ENCODE data around the gene LYPD4.
"Not testable (repeated sequence)": the region's sequence is repeated elsewhere in the genome, so short reads cannot be mapped to it uniquely, and the experiment has no call there.

Gene LYPD4

DNA sequence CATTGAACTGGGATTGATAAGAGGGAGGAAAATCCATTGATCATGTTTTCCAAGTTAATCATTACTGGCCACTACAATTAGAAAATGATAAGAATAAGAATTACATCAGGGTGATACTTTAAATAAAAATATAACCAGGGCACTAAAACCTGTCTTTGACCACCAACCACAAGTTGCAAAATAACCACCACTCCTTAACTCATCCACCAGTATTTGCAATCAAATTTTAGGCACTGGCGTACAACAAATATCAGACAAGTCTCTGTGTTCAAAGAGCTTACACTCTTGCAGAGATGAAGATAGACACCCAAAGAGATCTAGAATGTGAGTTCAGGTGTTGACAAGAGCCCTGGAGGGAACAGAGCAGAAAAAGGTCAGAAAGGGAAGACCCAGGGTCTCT lies 47.6 kb downstream of the LYPD4 start:
- TF ChIP-seq, protein P1, sequence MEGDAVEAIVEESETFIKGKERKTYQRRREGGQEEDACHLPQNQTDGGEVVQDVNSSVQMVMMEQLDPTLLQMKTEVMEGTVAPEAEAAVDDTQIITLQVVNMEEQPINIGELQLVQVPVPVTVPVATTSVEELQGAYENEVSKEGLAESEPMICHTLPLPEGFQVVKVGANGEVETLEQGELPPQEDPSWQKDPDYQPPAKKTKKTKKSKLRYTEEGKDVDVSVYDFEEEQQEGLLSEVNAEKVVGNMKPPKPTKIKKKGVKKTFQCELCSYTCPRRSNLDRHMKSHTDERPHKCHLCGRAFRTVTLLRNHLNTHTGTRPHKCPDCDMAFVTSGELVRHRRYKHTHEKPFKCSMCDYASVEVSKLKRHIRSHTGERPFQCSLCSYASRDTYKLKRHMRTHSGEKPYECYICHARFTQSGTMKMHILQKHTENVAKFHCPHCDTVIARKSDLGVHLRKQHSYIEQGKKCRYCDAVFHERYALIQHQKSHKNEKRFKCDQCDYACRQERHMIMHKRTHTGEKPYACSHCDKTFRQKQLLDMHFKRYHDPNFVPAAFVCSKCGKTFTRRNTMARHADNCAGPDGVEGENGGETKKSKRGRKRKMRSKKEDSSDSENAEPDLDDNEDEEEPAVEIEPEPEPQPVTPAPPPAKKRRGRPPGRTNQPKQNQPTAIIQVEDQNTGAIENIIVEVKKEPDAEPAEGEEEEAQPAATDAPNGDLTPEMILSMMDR (conservative IDR thresholded peaks at IDR 0.05; ENCODE audit: low read depth, low read length): no peak
- DNase-seq (ENCODE audit: low read depth): no peak
- H3K4me3 ChIP-seq (ENCODE audit: low read length): no peak overlapping the region

DNA sequence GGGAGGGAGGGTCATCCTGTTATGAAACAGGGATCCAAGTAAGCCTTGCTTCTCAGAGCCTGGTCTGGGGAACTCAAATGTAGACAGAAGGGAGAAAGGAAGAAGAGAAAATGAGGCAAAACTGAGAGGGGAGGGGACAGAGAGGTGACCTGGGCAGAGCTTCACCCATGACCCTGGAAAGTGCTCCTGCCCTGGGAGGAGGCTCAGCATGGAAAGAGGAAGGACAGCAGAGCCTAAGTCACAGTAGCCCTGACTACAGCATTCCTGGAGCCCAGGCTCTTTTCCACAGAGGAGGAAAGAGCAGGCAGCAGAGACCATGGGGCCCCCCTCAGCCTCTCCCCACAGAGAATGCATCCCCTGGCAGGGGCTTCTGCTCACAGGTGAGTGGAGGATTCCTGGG lies 48.1 kb downstream of the LYPD4 start, which contains the start of gene CEACAM3:
TSS of gene CEACAM3 (plus strand) at position 226 of the 400 bp plus-strand sequence. CDS start at position 317, 91 bp downstream.
- H3K4me3 ChIP-seq (ENCODE audit: low read length): no peak within 1 kb of the TSS
- DNase-seq (ENCODE audit: low read depth): no peak
- TF ChIP-seq, protein P1 (conservative IDR thresholded peaks at IDR 0.05; ENCODE audit: low read depth, low read length): no peak

DNA sequence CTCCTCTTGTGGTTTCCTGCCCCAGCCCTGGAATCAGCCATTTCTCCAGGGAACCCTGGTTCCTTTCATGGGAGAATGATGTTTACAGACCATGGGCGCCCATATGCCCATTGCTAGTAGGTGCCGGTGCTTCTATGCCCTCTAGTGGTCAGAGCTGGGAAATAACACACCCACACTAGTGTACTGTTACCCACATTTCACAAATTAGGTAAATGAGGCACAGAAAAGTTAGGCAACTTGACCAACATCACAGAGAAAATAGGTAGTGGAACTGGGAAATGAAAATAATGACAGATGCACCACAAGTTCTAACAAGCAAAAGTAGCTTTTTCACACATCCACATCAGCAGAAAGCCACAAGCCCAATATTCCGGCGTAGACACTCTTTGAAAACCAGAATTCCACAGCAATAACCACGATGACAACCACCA lies 49.4 kb downstream of the LYPD4 start:
- H3K4me3 ChIP-seq (ENCODE audit: low read length): no peak overlapping the region
- DNase-seq (ENCODE audit: low read depth): no peak
- TF ChIP-seq, protein P1 (conservative IDR thresholded peaks at IDR 0.05; ENCODE audit: low read depth, low read length): peak; percentile 84

DNA sequence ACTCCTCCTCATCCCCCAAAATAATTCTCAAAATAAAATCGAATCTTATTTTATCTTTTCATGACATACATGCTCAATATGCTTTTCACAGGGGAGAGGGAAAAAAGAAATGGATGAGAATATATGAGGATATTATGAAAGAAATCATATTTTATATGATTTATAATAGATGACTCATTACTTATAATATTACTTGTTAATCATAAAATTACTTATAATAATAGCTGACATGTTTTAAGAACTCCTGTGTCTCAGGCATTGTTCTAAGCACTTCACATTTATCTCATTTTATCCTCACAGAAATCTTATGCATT lies 51.1 kb downstream of the LYPD4 start:
- no peak overlapping the region for H3K4me3 ChIP-seq (ENCODE audit: low read length)
- TF ChIP-seq, protein P1 (conservative IDR thresholded peaks at IDR 0.05; ENCODE audit: low read depth, low read length): no peak
- DNase-seq (ENCODE audit: low read depth): no peak

DNA sequence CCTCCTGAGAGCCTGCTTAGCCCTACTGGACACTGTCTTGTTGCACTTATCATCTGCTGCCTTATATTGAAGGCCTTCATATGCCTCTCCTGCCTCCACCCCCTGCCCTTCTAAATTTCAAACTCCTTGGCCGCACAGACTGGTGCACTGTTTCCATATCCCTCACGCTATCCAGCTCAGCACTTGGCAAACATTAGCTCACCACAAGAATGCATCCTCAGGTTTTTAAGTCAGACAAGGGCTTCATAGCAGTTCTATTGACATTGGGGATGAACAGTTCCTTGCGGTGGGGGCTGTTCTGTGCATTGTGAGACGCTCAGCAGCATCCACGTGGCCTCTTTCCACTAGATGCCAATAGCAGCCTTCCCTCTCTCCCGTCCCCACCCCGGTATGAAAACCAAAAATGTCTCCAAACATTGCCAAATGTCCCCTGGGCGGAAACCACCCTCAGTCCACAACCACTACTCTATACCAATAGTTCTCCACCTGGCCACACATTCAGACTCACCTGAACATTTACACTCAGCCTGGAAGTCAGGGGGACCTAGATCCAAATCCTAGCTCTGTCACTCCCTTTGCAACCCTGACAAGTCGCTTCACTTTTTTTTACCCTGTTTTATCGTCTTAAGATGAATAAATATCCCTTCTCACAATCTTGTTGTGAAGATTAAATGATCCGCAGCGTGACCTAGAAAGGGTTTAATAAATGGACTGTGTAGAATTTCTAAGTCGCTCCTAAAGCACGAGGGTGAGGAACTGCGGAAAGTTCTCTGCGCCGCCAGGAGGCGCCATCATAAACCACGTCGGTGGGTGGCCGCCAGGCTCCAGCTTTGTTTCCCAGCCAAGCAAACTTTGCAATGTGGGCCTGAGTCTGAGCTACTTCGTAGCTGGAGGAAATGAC lies 51.7 kb downstream of the LYPD4 start:
- DNase-seq (ENCODE audit: low read depth): no peak
- H3K4me3 ChIP-seq (ENCODE audit: low read length): no peak overlapping the region
- TF ChIP-seq, protein P1 (conservative IDR thresholded peaks at IDR 0.05; ENCODE audit: low read depth, low read length): peak; percentile 84

DNA sequence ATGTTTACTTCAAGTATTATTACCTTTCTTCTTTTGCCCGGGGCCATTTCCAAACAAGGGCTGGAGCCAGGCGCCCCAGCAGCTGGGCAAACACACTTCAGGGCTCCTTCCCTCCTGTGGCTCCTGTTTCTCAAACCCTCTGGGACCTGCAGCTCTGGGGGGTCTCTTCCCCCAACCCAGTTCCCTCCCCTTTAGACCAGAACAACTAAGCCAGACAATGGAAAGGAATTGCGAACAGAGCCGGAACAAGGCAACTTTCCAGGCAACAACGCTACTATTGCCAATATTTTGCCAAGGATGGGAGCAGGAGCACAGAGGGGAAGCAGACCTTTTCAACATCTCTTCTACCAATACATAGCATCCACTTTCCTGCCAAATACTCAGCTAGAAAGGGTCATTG lies 55.4 kb downstream of the LYPD4 start:
- H3K4me3 ChIP-seq (ENCODE audit: low read length); DNase-seq (ENCODE audit: low read depth): not testable (repeated sequence)

DNA sequence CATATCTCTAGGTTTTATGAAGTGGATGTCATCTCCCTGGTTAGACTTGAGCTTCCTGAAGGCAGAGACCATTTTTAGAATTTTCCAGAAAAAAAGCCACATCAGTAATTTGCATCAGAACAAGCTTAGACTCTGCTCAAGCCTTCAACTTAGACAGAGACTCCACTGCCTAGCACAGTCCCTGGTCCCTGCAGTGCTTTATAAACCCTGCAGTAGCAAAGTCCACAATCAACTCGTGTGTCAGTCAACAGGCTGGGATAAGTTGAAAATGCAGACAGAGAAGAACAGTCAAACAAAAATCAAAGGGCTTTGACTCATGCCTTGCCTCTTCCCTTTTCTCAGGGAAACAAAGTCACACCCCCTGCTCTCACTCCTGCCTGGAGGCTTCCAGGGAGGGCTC lies 56.0 kb downstream of the LYPD4 start:
- not testable (repeated sequence) for H3K4me3 ChIP-seq (ENCODE audit: low read length); DNase-seq (ENCODE audit: low read depth)
